Skeletal muscle tissue (tissue), 4 donors: Measurements from ENCODE around the gene CGNL1. TPM values are rescaled to one million over a fixed set of nuclear protein-coding genes. Genes with fewer than 3 reads are reported as not detected.

Experiments used
- H3K27ac ChIP-seq: one replicate; pipeline ENCODE4 v1.7.0; 2013; ENCODE audit warnings: mild to moderate bottlenecking, low read depth, low read length, inconsistent platforms
- H3K27me3 ChIP-seq, 3 donors: one replicate each; pipeline ENCODE4 v1.7.0; 2013; ENCODE audit warnings: low read length in 3 of 3; ENCODE audit not compliant: control insufficient read depth in 3 of 3, insufficient read depth in 3 of 3
- H3K36me3 ChIP-seq, 3 donors: one replicate each; pipeline ENCODE4 v1.7.0; 2013; ENCODE audit warnings: low read length in 3 of 3; ENCODE audit not compliant: control insufficient read depth in 3 of 3, insufficient read depth in 3 of 3
- H3K4me1 ChIP-seq, 3 donors: one replicate each; pipeline ENCODE4 v1.7.0; 2013; ENCODE audit warnings: low read length in 3 of 3, mild to moderate bottlenecking in 3 of 3; ENCODE audit not compliant: control insufficient read depth in 3 of 3, insufficient read depth in 3 of 3
- H3K4me3 ChIP-seq, 3 donors: one replicate each; pipeline ENCODE4 v1.7.0; 2013; ENCODE audit warnings: low read length in 3 of 3
- H3K9ac ChIP-seq, 3 donors: one replicate each; pipeline ENCODE4 v1.7.0; 2013; ENCODE audit warnings: low read length in 3 of 3, mild to moderate bottlenecking in 3 of 3, moderate library complexity in 2 of 3, low read depth in 1 of 3
- H3K9me3 ChIP-seq, 3 donors: one replicate each; pipeline ENCODE4 v1.7.0; 2013; ENCODE audit warnings: low read length in 3 of 3; ENCODE audit not compliant: control insufficient read depth in 3 of 3
- total RNA-seq: library from RNA; depleted of rRNA; stranded (reverse); fragments of >200 nt; gene quantifications from one replicate; pipeline ENCODE4 v1.2.3, GENCODE V29; 2014
- donor health status: Osteomylitis.

CGNL1 gene
- total RNA-seq, 1 donor from 2014 or later = 11.5 TPM

GRCh38 chr15:57458356-57458781 lies 82.1 kb downstream of the CGNL1 start:
- Histone ChIP-seq H3K4me3 (no peak overlapping the region), H3K9ac (no peak overlapping the region), H3K27me3 (no peaks in the 10 kb centered on the region), H3K9me3 (no peaks in the 10 kb centered on the region), H3K36me3 (no peaks in the 10 kb centered on the region), H3K27ac (no peak overlapping the region), H3K4me1 (no peaks in the 10 kb centered on the region)

- H3K36me3 ChIP-seq = no peaks in the 10 kb centered on the region
- H3K9me3 ChIP-seq = no peaks in the 10 kb centered on the region
- H3K27me3 ChIP-seq = no peaks in the 10 kb centered on the region
- no peak overlapping the region for H3K27ac ChIP-seq
- no peak overlapping the region for H3K4me3 ChIP-seq
- H3K4me1 ChIP-seq = no peaks in the 10 kb centered on the region
- H3K9ac ChIP-seq = no peak overlapping the region
Measured at GRCh38 chr15:57460208-57460816, 84.0 kb downstream of the CGNL1 start.

GRCh38 chr15:57461541-57461940 lies 85.2 kb downstream of the CGNL1 start:
- Histone ChIP-seq H3K4me3 (no peak overlapping the region), H3K4me1 (no peaks in the 10 kb centered on the region), H3K9ac (no peak overlapping the region), H3K27me3 (no peaks in the 10 kb centered on the region), H3K27ac (no peak overlapping the region), H3K9me3 (no peaks in the 10 kb centered on the region), H3K36me3 (no peaks in the 10 kb centered on the region)

- Histone ChIP-seq H3K4me1 (no peaks in the 10 kb centered on the region), H3K27ac (no peak overlapping the region), H3K27me3 (no peaks in the 10 kb centered on the region), H3K9ac (no peak overlapping the region), H3K9me3 (no peaks in the 10 kb centered on the region), H3K36me3 (no peaks in the 10 kb centered on the region), H3K4me3 (no peak overlapping the region)
Measured at GRCh38 chr15:57462381-57462780, 86.1 kb downstream of the CGNL1 start.

- H3K9me3 ChIP-seq = no peaks in the 10 kb centered on the region
- H3K4me3 ChIP-seq = no peak overlapping the region
- no peaks in the 10 kb centered on the region for H3K27me3 ChIP-seq
- no peaks in the 10 kb centered on the region for H3K4me1 ChIP-seq
- H3K27ac ChIP-seq = no peak overlapping the region
- no peak overlapping the region for H3K9ac ChIP-seq
- H3K36me3 ChIP-seq = no peaks in the 10 kb centered on the region
Measured at GRCh38 chr15:57463360-57463759, 87.1 kb downstream of the CGNL1 start.

- H3K4me3 ChIP-seq = no peak overlapping the region
- H3K27ac ChIP-seq = no peak overlapping the region
- H3K9me3 ChIP-seq = no peaks in the 10 kb centered on the region
- no peaks in the 10 kb centered on the region for H3K36me3 ChIP-seq
- H3K4me1 ChIP-seq = no peaks in the 10 kb centered on the region
- no peaks in the 10 kb centered on the region for H3K27me3 ChIP-seq
- no peak overlapping the region for H3K9ac ChIP-seq
Measured at GRCh38 chr15:57464480-57464879, 88.2 kb downstream of the CGNL1 start.

GRCh38 chr15:57468486-57468885 lies 92.2 kb downstream of the CGNL1 start:
- Histone ChIP-seq H3K9ac (no peak overlapping the region), H3K9me3 (no peaks in the 10 kb centered on the region), H3K4me3 (no peak overlapping the region), H3K27ac (no peak overlapping the region), H3K36me3 (no peaks in the 10 kb centered on the region), H3K27me3 (no peaks in the 10 kb centered on the region), H3K4me1 (no peaks in the 10 kb centered on the region)

- no peak overlapping the region for H3K9ac ChIP-seq
- H3K27ac ChIP-seq = no peak overlapping the region
- no peaks in the 10 kb centered on the region for H3K4me1 ChIP-seq
- no peaks in the 10 kb centered on the region for H3K9me3 ChIP-seq
- no peaks in the 10 kb centered on the region for H3K27me3 ChIP-seq
- H3K36me3 ChIP-seq = no peaks in the 10 kb centered on the region
- no peak overlapping the region for H3K4me3 ChIP-seq
Measured at GRCh38 chr15:57470543-57470942, 94.2 kb downstream of the CGNL1 start.

GRCh38 chr15:57472861-57473260 lies 96.6 kb downstream of the CGNL1 start:
- no peak overlapping the region for H3K27ac ChIP-seq
- H3K36me3 ChIP-seq = no peaks in the 10 kb centered on the region
- no peaks in the 10 kb centered on the region for H3K4me1 ChIP-seq
- no peak overlapping the region for H3K4me3 ChIP-seq
- no peak overlapping the region for H3K9ac ChIP-seq
- H3K9me3 ChIP-seq = no peaks in the 10 kb centered on the region
- no peaks in the 10 kb centered on the region for H3K27me3 ChIP-seq

- Histone ChIP-seq H3K9me3 (no peaks in the 10 kb centered on the region), H3K27ac (no peak overlapping the region), H3K36me3 (no peaks in the 10 kb centered on the region), H3K9ac (no peak overlapping the region), H3K4me1 (no peaks in the 10 kb centered on the region), H3K27me3 (no peaks in the 10 kb centered on the region), H3K4me3 (no peak overlapping the region)
Measured at GRCh38 chr15:57476533-57476975, 100.2 kb downstream of the CGNL1 start.
